K562 (cell line): Measurements from ENCODE around the gene TLR5. TPM values are rescaled to one million over a fixed set of nuclear protein-coding genes. Genes with fewer than 3 reads are reported as not detected.

Experiments
- AFF4 ChIP-seq: sonication (generic); formaldehyde crosslinking; IDR thresholded peaks from 2 replicates; pipeline ENCODE4 v1.8.0; 2023; ENCODE audit warnings: mild to moderate bottlenecking, missing genetic modification reagents
- E2F5 ChIP-seq: sonication (generic); formaldehyde crosslinking; IDR thresholded peaks from 2 replicates; pipeline ENCODE4 v1.8.0; 2022; ENCODE audit warnings: mild to moderate bottlenecking, missing genetic modification reagents
- EHMT2 ChIP-seq: fragments of 450-650 bp; IDR thresholded peaks from 2 replicates; pipeline ENCODE4 v1.6.1; 2018; ENCODE audit warnings: antibody characterized with exemption
- EWSR1 ChIP-seq: fragments of 450-650 bp; IDR thresholded peaks from 2 replicates; pipeline ENCODE4 v1.6.1; 2018; ENCODE audit warnings: borderline replicate concordance, mild to moderate bottlenecking, low read depth, moderate library complexity; ENCODE audit not compliant: partially characterized antibody
- HINFP ChIP-seq: fragments of 450-650 bp; conservative IDR thresholded peaks from 2 replicates; pipeline ENCODE4 v1.6.1; 2016; ENCODE audit warnings: missing genetic modification characterization, low read depth, mild to moderate bottlenecking, control low read depth, missing compliant biosample characterization
- NFE2L1 ChIP-seq: fragments of 450-650 bp; IDR thresholded peaks from 2 replicates; pipeline ENCODE4 v1.6.1; 2016; ENCODE audit warnings: missing genetic modification characterization, low read depth, mild to moderate bottlenecking, missing compliant biosample characterization, moderate library complexity, borderline replicate concordance
- NR2F6 ChIP-seq: fragments of 450-650 bp; formaldehyde crosslinking; IDR thresholded peaks from 2 replicates; pipeline ENCODE4 v1.4.0; 2020; ENCODE audit warnings: mild to moderate bottlenecking
- NUFIP1 ChIP-seq: fragments of 450-650 bp; IDR thresholded peaks from 2 replicates; pipeline ENCODE4 v1.6.1; 2018; ENCODE audit not compliant: partially characterized antibody
- OTX1 ChIP-seq: fragments of 450-650 bp; formaldehyde crosslinking; IDR thresholded peaks from 2 replicates; pipeline ENCODE4 v1.4.0; 2022; ENCODE audit warnings: mild to moderate bottlenecking
- PHB ChIP-seq: fragments of 250-450 bp; sonication (Bioruptor Pico); IDR thresholded peaks from 2 replicates; pipeline ENCODE4 v1.5.0; 2021
- POLR2AphosphoS5 ChIP-seq: IDR thresholded peaks from 2 replicates; pipeline ENCODE4 v1.6.1; 2011; ENCODE audit warnings: mild to moderate bottlenecking, low read depth, low read length, moderate library complexity; ENCODE audit not compliant: control insufficient read depth, insufficient read depth
- POLR3A ChIP-seq: IDR thresholded peaks from 2 replicates; pipeline ENCODE4 v1.6.1; 2011; ENCODE audit warnings: borderline replicate concordance, mild to moderate bottlenecking, moderate library complexity; ENCODE audit not compliant: insufficient read length, insufficient read depth; ENCODE audit errors: extremely low read depth
- RHOXF2B ChIP-seq: fragments of 250-450 bp; sonication (Bioruptor Pico); conservative IDR thresholded peaks from 2 replicates; pipeline ENCODE4 v1.5.1; 2021
- SMAD3 ChIP-seq: fragments of 450-650 bp; formaldehyde crosslinking; conservative IDR thresholded peaks from 2 replicates; pipeline ENCODE4 v1.4.0; 2020; ENCODE audit warnings: mild to moderate bottlenecking
- YBX1 ChIP-seq: fragments of 450-650 bp; IDR thresholded peaks from 2 replicates; pipeline ENCODE4 v1.7.1; 2016; ENCODE audit warnings: mild to moderate bottlenecking
- ZBTB12 ChIP-seq: fragments of 250-450 bp; sonication (Bioruptor Pico); IDR thresholded peaks from 2 replicates; pipeline ENCODE4 v1.4.0; 2020
- ZKSCAN1 ChIP-seq: fragments of 150-350 bp; IDR thresholded peaks from 2 replicates; pipeline ENCODE4 v1.6.1; 2016; ENCODE audit warnings: low read depth, low read length
- ZNF384 ChIP-seq: IDR thresholded peaks from 2 replicates; pipeline ENCODE4 v1.6.1; 2012; ENCODE audit warnings: low read depth, low read length, improper control_type of control experiment
- ZNF408 ChIP-seq: fragments of 250-450 bp; sonication (Bioruptor Pico); IDR thresholded peaks from 2 replicates; pipeline ENCODE4 v1.4.0; 2020; ENCODE audit warnings: low read depth, mild to moderate bottlenecking, moderate library complexity
- ZNF586 ChIP-seq: fragments of 450-650 bp; formaldehyde crosslinking; conservative IDR thresholded peaks from 2 replicates; pipeline ENCODE4 v1.4.0; 2020; ENCODE audit warnings: mild to moderate bottlenecking, moderate library complexity
- ZNF696 ChIP-seq: fragments of 250-450 bp; sonication (Bioruptor Pico); conservative IDR thresholded peaks from 2 replicates; pipeline ENCODE4 v1.4.0; 2020; ENCODE audit warnings: mild to moderate bottlenecking, moderate library complexity
- ZNF780A ChIP-seq: fragments of 250-450 bp; sonication (Bioruptor Pico); IDR thresholded peaks from 2 replicates; pipeline ENCODE4 v1.5.0; 2021; ENCODE audit warnings: mild to moderate bottlenecking
- polyA plus RNA-seq, 8 experiments: library from polyadenylated mRNA; depleted of rRNA in 4 of 8; stranded (reverse) in 5 of 8; unstranded in 3 of 8; fragments of >200 nt; fragmentation: Nextera tagmentation in 2 of 8; fragmentation: Illumina TruSeq in 1 of 8; extraction: Ambion mirVana in 2 of 8; extraction: Trizol in 1 of 8; gene quantifications; 2 replicates each; pipeline versions ENCODE4 v1.2.1 to v1.2.3, GENCODE V29; 2011 to 2014; ENCODE audit warnings: inconsistent platforms in 1 of 8, missing spikeins in 1 of 8
- total RNA-seq, 7 experiments: library from RNA; depleted of rRNA in 6 of 7; stranded (reverse); fragments of >200 nt in 6 of 7; fragmentation: Illumina TruSeq in 2 of 7; extraction: Trizol in 2 of 7; gene quantifications; 2 replicates each; pipeline versions ENCODE4 v1.2.1 to v1.2.3, GENCODE V29; 2011 to 2021; ENCODE audit warnings: low replicate concordance in 1 of 7

Gene TLR5
- total and polyA plus RNA-seq, 9 of the 15 experiments (the other 6 are each of a cell fraction or from before 2014, with no cell fraction given) = 0.93 to 7.4 (median 1.9) TPM

- no peak for TF ChIP-seq PHB (CRISPR knock-in tag)
- no peak for TF ChIP-seq ZKSCAN1
- TF ChIP-seq ZNF696 (CRISPR knock-in tag) = no peak
- no peak for TF ChIP-seq ZNF780A
- no peak for TF ChIP-seq ZNF384
- TF ChIP-seq NFE2L1 = no peak
- TF ChIP-seq ZNF586 = no peak
- no peak for TF ChIP-seq EWSR1
- peak; percentile 30; the same call in 1 of the 2 replicates for TF ChIP-seq POLR2AphosphoS5
- TF ChIP-seq EHMT2 = peak; percentile 48; the same call in 1 of the 2 replicates
- no peak for TF ChIP-seq ZNF408 (CRISPR knock-in tag)
- peak; percentile 81 for TF ChIP-seq HINFP (tag)
- TF ChIP-seq AFF4 (CRISPR knock-in tag) = no peak
- peak; percentile 13; the same call in 1 of the 2 replicates for TF ChIP-seq OTX1 (CRISPR knock-in tag)
- no peak for TF ChIP-seq POLR3A
- no peak for TF ChIP-seq E2F5 (CRISPR knock-in tag)
- no peak for TF ChIP-seq ZBTB12 (CRISPR knock-in tag)
- no peak for TF ChIP-seq YBX1
- TF ChIP-seq NR2F6 (CRISPR knock-in tag) = no peak
- TF ChIP-seq NUFIP1 = no peak
- TF ChIP-seq RHOXF2B (CRISPR knock-in tag) = no peak
- TF ChIP-seq SMAD3 (CRISPR knock-in tag) = no peak
These were observed 645 bp upstream of the TLR5 start (continued) for GRCh38 chr1:223143537-223144248.
